GM10248 (cell line): Measurements from ENCODE around the gene INPP4A.

Experiments used
- CTCF ChIA-PET: fragments of 300-600 bp; sonication (Branson Sonifier 250); formaldehyde crosslinking; extraction: SDS; loops from one replicate; lab custom pipeline; 2021; ENCODE audit warnings: antibody characterized with exemption; lab: Yijun Ruan, JAX
- POLR2A ChIA-PET: fragments of 350-650 bp; sonication (Branson Sonifier 250); formaldehyde crosslinking; extraction: SDS; loops from one replicate; lab custom pipeline; 2020; ENCODE audit warnings: antibody characterized with exemption; lab: Yijun Ruan, JAX
- DNase-seq: peaks from one replicate; pipeline ENCODE4 v3.0.0; 2012; ENCODE audit errors: extremely low spot score
- TF ChIP-seq, protein P1 (sequence below): IDR thresholded peaks from 2 replicates; pipeline ENCODE4 v1.5.1; 2012; ENCODE audit warnings: mild to moderate bottlenecking, low read depth; ENCODE audit errors: extremely low read depth, missing control alignments, control extremely low read depth

The INPP4A gene

DNA sequence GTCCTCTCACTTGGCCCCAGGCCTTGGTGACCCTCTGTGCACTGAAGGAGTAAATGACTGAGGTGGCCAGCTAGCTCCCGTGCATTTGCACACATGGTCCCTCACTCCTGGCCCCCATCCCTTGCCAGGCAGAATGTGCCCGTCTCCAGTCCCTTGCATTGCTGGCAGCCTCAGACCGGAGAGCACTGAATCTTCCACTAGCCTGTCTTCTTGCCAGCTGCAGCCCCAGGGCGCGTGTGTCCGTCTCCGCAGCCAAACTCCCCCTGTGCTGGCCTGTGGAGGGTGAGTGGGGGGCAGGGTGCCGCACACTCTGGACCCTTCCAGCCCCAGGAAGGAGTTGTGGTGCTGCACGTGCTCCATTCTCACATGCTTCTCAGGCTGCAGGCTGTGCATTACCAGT lies 35.9 kb downstream of the INPP4A start:
- POLR2A ChIA-PET: interaction anchor here (1.4 kb wide), 1 partner anchor 12 kb away, joined by 5 read pairs; no protein-coding TSS in a partner anchor
- TF ChIP-seq, protein P1, sequence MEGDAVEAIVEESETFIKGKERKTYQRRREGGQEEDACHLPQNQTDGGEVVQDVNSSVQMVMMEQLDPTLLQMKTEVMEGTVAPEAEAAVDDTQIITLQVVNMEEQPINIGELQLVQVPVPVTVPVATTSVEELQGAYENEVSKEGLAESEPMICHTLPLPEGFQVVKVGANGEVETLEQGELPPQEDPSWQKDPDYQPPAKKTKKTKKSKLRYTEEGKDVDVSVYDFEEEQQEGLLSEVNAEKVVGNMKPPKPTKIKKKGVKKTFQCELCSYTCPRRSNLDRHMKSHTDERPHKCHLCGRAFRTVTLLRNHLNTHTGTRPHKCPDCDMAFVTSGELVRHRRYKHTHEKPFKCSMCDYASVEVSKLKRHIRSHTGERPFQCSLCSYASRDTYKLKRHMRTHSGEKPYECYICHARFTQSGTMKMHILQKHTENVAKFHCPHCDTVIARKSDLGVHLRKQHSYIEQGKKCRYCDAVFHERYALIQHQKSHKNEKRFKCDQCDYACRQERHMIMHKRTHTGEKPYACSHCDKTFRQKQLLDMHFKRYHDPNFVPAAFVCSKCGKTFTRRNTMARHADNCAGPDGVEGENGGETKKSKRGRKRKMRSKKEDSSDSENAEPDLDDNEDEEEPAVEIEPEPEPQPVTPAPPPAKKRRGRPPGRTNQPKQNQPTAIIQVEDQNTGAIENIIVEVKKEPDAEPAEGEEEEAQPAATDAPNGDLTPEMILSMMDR: no peak
- CTCF ChIA-PET: interaction anchor here (1.0 to 4.5 kb wide), 7 partner anchors 7 to 68 kb away, joined by 3 to 21 read pairs (median 6); no protein-coding TSS in a partner anchor
- no peak for DNase-seq

DNA sequence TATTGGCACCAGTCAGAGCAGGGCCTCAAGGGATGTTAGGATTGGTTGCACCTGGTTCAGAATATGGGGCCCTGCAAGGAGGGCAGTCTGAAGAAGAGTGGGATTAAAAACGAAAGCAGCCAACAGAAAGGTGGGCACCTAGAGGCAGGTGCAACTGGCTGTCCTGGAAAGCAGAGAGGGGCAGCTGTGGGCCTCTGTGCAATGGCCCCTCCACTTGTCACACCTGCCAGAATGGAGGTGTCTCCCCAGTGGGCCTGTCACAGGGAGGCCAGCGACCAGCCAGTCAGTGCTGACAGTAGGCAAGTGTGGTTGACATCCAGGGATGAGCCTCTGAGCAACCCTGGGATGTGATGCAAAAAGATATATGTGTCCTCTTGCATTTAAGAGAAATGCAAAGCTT lies 37.7 kb downstream of the INPP4A start:
- ChIA-PET POLR2A (interaction anchor here (3.4 kb wide), 1 partner anchor 17 kb away, joined by 18 read pairs; no protein-coding TSS in a partner anchor), CTCF (interaction anchor here (0.6 to 4.5 kb wide), 7 partner anchors 11 to 64 kb away, joined by 3 to 21 read pairs (median 4); no protein-coding TSS in a partner anchor)
- TF ChIP-seq, protein P1: no peak
- no peak for DNase-seq

DNA sequence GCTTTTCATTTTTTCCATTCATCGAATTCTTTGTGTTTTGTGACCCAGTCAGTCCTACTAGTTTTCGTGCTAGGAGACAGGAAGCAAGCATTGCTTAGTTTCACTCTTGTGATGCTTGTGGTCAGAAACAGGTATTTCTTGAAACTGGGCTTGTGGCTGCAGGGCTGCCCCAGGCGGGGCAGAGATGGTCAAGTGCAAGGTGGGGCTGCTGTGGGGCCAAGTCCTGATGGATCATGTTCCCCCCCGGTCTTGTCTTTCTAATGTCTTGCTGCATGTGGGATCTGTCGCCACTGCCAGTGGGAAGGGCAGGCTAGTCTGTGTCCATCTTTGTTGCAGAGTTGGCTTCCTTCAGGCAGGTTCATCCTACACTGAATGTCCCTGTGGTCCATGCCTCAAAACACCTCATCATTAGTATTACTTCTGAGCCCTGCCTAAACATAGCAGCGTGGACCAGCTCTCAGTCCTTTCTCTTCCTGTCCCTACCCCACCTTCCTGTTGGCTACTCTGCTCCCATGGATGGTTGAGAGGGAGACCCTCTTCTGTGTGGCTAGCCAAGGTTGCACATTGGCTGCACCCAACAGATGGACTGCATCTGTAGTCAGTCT lies 38.7 kb downstream of the INPP4A start:
- TF ChIP-seq, protein P1: no peak
- peak; percentile 74 for DNase-seq
- CTCF ChIA-PET: interaction anchor here (1.0 to 4.5 kb wide), 6 partner anchors 12 to 22 kb away, joined by 3 to 21 read pairs (median 4); no protein-coding TSS in a partner anchor
- POLR2A ChIA-PET: interaction anchor here (3.4 kb wide), 1 partner anchor 18 kb away, joined by 18 read pairs; no protein-coding TSS in a partner anchor

DNA sequence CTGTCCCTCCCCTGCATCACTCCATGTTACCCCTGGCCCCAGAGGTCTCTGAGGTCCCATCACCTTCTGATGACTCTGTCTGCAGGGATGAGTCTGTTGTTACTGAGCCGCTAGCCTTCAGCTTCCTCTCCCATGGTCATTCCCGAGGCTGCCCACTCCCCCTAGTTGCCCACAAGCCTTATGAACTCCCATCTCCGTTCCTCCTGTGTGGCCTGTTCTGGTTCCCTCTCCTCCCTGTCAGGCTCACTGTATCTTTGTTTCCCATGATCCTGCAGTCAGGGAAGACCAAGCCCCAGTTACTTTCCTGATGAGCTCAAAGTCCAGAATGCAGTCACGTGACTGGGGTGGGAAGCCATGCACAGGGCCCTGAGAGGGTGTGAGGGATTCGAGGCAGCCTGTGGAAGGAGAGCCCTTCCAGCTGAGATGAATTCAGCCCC lies 39.5 kb downstream of the INPP4A start:
- TF ChIP-seq, protein P1: no peak
- DNase-seq: no peak
- CTCF ChIA-PET: interaction anchor here (1.0 to 2.1 kb wide), 5 partner anchors 19 to 49 kb away, joined by 3 to 5 read pairs (median 4); no protein-coding TSS in a partner anchor
- POLR2A ChIA-PET: interaction anchor here (1.1 to 3.4 kb wide), 4 partner anchors 8 to 19 kb away, joined by 3 to 18 read pairs (median 4); no protein-coding TSS in a partner anchor

DNA sequence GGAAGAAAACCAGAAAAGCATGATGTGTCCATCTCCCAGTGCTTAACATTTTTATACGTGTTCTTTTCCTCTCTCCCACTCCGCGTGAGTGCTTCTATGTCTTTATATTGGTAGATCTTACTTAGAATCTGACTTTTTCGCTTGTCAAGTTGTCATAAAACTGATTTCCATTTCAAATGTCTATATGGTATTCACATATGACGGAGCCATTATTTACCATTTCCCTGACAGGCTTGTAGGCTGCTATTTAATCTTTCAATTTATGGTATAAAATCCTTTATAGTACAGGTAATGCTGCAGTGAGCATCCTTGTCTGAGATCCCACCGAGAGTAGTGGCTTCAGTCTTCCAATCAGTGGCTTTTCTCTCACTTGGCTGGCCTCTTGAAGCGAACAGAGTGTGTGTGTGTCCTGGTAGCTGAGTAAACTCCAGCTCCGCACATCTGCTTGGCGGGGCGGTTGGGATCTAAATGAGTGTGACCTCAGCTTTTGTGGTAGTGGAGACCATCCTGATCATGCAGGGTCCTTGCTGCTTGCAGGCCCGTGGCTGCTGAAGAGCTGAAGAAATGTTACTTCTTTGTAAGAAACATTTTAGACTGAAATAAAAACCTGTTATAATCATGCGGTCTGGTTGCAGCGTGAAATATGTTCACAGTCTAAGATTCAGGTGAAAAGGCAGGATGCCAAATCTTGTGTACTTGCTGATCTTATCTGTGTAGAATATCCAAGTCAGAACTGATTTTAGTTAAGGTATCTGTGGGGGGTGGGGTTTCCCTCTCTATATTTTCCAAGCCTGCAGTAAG lies 40.2 kb downstream of the INPP4A start:
- no peak for DNase-seq
- TF ChIP-seq, protein P1: no peak
- ChIA-PET POLR2A (interaction anchor here (1.1 to 3.4 kb wide), 4 partner anchors 8 to 20 kb away, joined by 3 to 18 read pairs (median 4); no protein-coding TSS in a partner anchor), CTCF (interaction anchor here (1.0 to 4.8 kb wide), 11 partner anchors 10 to 84 kb away, joined by 3 to 42 read pairs (median 4); no protein-coding TSS in a partner anchor)

DNA sequence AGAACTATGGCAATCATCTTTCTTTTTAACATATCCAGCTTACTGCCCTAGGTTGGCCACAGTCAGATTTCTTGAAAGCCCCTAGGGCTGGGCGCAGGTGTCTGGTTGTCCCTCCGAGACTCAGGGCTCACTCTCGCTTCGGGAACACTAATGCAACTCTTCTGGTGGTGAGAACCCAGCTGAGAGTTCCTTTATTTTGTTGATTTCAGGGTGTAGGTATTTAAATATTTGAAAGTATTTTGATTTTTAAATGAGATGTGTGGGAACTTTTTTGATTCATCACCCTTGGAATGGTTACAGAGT lies 40.7 kb downstream of the INPP4A start:
- POLR2A ChIA-PET: interaction anchor here (1.1 kb wide), 1 partner anchor 9 kb away, joined by 3 read pairs; no protein-coding TSS in a partner anchor

More for the DNA sequence above, 40.7 kb downstream of the INPP4A start:
- no peak for DNase-seq
- TF ChIP-seq, protein P1: no peak
- CTCF ChIA-PET: interaction anchor here (1.0 to 4.8 kb wide), 8 partner anchors 10 to 83 kb away, joined by 3 to 42 read pairs (median 4); no protein-coding TSS in a partner anchor
